HCT116 (cell line): ENCODE measurements around the gene DPY30.

ENCODE experiments used
- CEBPB ChIP-seq: IDR thresholded peaks from 2 replicates; pipeline ENCODE4 v1.6.1; 2012; ENCODE audit warnings: low read depth
- CTCF ChIP-seq, 3 experiments: fragments of 200-600 bp in 1 of 3; sonication (generic) in 1 of 3; IDR thresholded peaks in 2 of 3; conservative IDR thresholded peaks in 1 of 3; 2 replicates each; pipeline ENCODE4 v1.5.1; 2012 to 2017; ENCODE audit warnings: low read depth in 2 of 3, low read length in 2 of 3, antibody characterized with exemption in 1 of 3, borderline replicate concordance in 1 of 3, control low read depth in 1 of 3, mild to moderate bottlenecking in 1 of 3, mixed read lengths in 1 of 3, mixed run types in 1 of 3, moderate library complexity in 1 of 3; ENCODE audit not compliant: insufficient read depth in 1 of 3
- EGR1 ChIP-seq: IDR thresholded peaks from 2 replicates; pipeline ENCODE4 v1.6.1; 2012; ENCODE audit warnings: low read depth
- EZH2 ChIP-seq: fragments of 200-600 bp; sonication (generic); IDR thresholded peaks from 2 replicates; pipeline ENCODE4 v1.6.1; 2017; ENCODE audit warnings: antibody characterized with exemption, mixed run types
- POLR2A ChIP-seq: IDR thresholded peaks from 2 replicates; pipeline ENCODE4 v1.7.0; 2011; ENCODE audit warnings: borderline replicate concordance; ENCODE audit not compliant: insufficient read depth, insufficient read length; ENCODE audit errors: extremely low read depth
- REST ChIP-seq: IDR thresholded peaks from 2 replicates; pipeline ENCODE4 v1.6.1; 2012; ENCODE audit warnings: low read depth

GRCh38 chr2:31979956-31980355 is 59.6 kb downstream of the DPY30 start:
- TF ChIP-seq POLR2A, result no peak
- TF ChIP-seq CEBPB, result no peak
- no peak for TF ChIP-seq EZH2
- no peak for TF ChIP-seq CTCF (IDR thresholded peaks at IDR 0.05 in 2 of 3, conservative IDR thresholded peaks at IDR 0.05 in 1 of 3; ENCODE audit: borderline replicate concordance in 1 of 3, insufficient read depth in 1 of 3, low read depth in 2 of 3, low read length in 2 of 3)
- no peak for TF ChIP-seq REST
- TF ChIP-seq EGR1, result no peak
